Measurements from ENCODE around the gene DHX35.
"Not testable (repeated sequence)": the region's sequence is repeated elsewhere in the genome, so short reads cannot be mapped to it uniquely, and the experiment has no call there.

The DHX35 gene

GRCh38 chr20:38957235-38957876, 4.8 kb upstream of the DHX35 start:
- Histone ChIP-seq H3K36me3 (ENCODE audit: control insufficient read depth, insufficient read depth, low read length) (peaks cover 18% of the 10 kb centered on the region), H3K4me3 (ENCODE audit: insufficient read depth, low read depth, low read length) (no peak overlapping the region)
- 92 to 94% methylated on average over 5 of the region's 5 CpGs for WGBS, 2 experiments

DNA sequence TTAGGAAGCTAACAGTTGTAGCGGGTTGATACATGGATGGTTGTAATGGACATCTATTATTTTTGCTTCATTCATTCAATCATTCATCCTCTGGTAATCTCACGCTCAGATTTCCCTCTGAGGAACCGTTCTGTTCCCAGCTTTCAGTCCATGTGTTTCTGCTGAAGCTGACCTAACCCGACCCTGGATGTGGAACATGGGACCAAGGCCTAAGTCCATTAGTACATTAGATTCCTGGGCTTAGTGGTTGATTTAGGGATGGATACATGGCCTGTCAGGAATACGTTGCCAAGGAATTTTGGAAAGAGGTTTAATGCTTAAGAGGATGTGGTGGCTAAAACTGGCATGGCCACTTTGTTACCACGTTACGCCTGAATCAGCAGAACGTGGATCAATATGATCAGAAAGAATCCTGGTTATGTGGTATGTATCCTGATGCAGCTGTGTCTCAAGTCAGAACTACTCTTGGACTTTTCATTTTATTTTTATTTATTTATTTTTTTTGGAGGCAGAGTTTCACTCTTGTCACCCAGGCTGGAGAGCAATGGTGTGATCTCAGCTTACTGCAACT, 4.1 kb upstream of the DHX35 start:
- WGBS, 2 experiments: 95 to 97% methylated on average over 8 of the region's 8 CpGs
- H3K4me3 ChIP-seq (ENCODE audit: insufficient read depth, low read depth, low read length): no peak overlapping the region
- no peaks in the 10 kb centered on the region for H3K9me3 ChIP-seq (ENCODE audit: control insufficient read depth, low read length)
- H3K27me3 ChIP-seq (ENCODE audit: control insufficient read depth, insufficient read depth, low read length, poor library complexity, severe bottlenecking): no peaks in the 10 kb centered on the region
- no peak overlapping the region for H3K27ac ChIP-seq (ENCODE audit: insufficient read depth, low read depth, low read length, poor library complexity, severe bottlenecking)
- H3K36me3 ChIP-seq (ENCODE audit: control insufficient read depth, insufficient read depth, low read length): peaks cover 12% of the 10 kb centered on the region
- H3K4me1 ChIP-seq (ENCODE audit: control insufficient read depth, insufficient read depth, low read length): peaks cover 7% of the 10 kb centered on the region

More at GRCh38 chr20:38957235-38957876, 4.8 kb upstream of the DHX35 start:
- no peaks in the 10 kb centered on the region for H3K9me3 ChIP-seq (ENCODE audit: control insufficient read depth, low read length)
- no peaks in the 10 kb centered on the region for H3K27me3 ChIP-seq (ENCODE audit: control insufficient read depth, insufficient read depth, low read length, poor library complexity, severe bottlenecking)
- no peak overlapping the region for H3K27ac ChIP-seq (ENCODE audit: insufficient read depth, low read depth, low read length, poor library complexity, severe bottlenecking)
- H3K4me1 ChIP-seq (ENCODE audit: control insufficient read depth, insufficient read depth, low read length): peaks cover 7% of the 10 kb centered on the region

GRCh38 chr20:38960187-38960687, 1.9 kb upstream of the DHX35 start:
- H3K9me3 ChIP-seq (ENCODE audit: control insufficient read depth, low read length); H3K36me3 ChIP-seq (ENCODE audit: control insufficient read depth, insufficient read depth, low read length); H3K27me3 ChIP-seq (ENCODE audit: control insufficient read depth, insufficient read depth, low read length, poor library complexity, severe bottlenecking); H3K27ac ChIP-seq (ENCODE audit: insufficient read depth, low read depth, low read length, poor library complexity, severe bottlenecking); H3K4me1 ChIP-seq (ENCODE audit: control insufficient read depth, insufficient read depth, low read length); H3K4me3 ChIP-seq (ENCODE audit: insufficient read depth, low read depth, low read length): not testable (repeated sequence)
- WGBS, 2 experiments: 94 to 96% methylated on average over 8 of the region's 9 CpGs

DNA sequence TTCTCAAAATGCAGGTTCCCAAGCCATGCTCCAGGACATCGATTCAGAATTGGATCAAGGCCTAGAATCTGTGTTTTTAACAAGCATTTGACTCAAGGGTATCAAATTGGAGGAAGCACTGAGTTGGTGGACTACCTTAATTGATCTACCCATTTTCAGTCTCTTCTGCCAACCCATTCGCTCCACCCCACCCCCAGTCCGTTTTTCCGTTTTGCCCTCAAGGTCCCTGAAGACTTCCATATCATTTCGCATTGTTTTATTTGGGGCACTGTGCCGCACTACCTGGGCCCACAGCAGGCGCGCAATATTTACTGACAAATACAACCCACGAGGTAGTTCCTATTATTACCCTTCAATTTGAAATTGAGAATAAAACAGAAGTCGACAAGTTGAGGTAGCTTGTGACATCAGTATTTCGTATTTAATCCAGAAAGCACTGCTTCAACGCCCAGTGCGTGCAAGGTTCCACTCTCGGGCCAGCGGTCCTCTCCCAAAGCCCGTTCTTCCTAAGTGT, 557 bp upstream of the DHX35 start:
- no peaks in the 10 kb centered on the region for H3K27me3 ChIP-seq (ENCODE audit: control insufficient read depth, insufficient read depth, low read length, poor library complexity, severe bottlenecking)
- peak overlapping the region; percentile 38 for H3K27ac ChIP-seq (ENCODE audit: insufficient read depth, low read depth, low read length, poor library complexity, severe bottlenecking)
- no peaks in the 10 kb centered on the region for H3K36me3 ChIP-seq (ENCODE audit: control insufficient read depth, insufficient read depth, low read length)
- WGBS, 2 experiments: 19 to 21% methylated on average over 16 of the region's 16 CpGs
- peaks cover 13% of the 10 kb centered on the region for H3K4me1 ChIP-seq (ENCODE audit: control insufficient read depth, insufficient read depth, low read length)
- no peaks in the 10 kb centered on the region for H3K9me3 ChIP-seq (ENCODE audit: control insufficient read depth, low read length)
- H3K4me3 ChIP-seq (ENCODE audit: insufficient read depth, low read depth, low read length): peak overlapping the region; percentile 96

- H3K27me3 ChIP-seq (ENCODE audit: control insufficient read depth, insufficient read depth, low read length, poor library complexity, severe bottlenecking): no peaks in the 10 kb centered on the region
- no peaks in the 10 kb centered on the region for H3K36me3 ChIP-seq (ENCODE audit: control insufficient read depth, insufficient read depth, low read length)
- peaks cover 13% of the 10 kb centered on the region for H3K4me1 ChIP-seq (ENCODE audit: control insufficient read depth, insufficient read depth, low read length)
- peak overlapping the region; percentile 96 for H3K4me3 ChIP-seq (ENCODE audit: insufficient read depth, low read depth, low read length)
- H3K9me3 ChIP-seq (ENCODE audit: control insufficient read depth, low read length): no peaks in the 10 kb centered on the region
- no peak overlapping the region for H3K27ac ChIP-seq (ENCODE audit: insufficient read depth, low read depth, low read length, poor library complexity, severe bottlenecking)
- 16 to 21% methylated on average over 5 of the region's 5 CpGs for WGBS, 2 experiments
Observed at GRCh38 chr20:38962928-38963401, 821 bp downstream of the DHX35 start.

GRCh38 chr20:38963745-38964144, 1.6 kb downstream of the DHX35 start:
- no peaks in the 10 kb centered on the region for H3K27me3 ChIP-seq (ENCODE audit: control insufficient read depth, insufficient read depth, low read length, poor library complexity, severe bottlenecking)
- H3K27ac ChIP-seq (ENCODE audit: insufficient read depth, low read depth, low read length, poor library complexity, severe bottlenecking): no peak overlapping the region
- H3K36me3 ChIP-seq (ENCODE audit: control insufficient read depth, insufficient read depth, low read length): no peaks in the 10 kb centered on the region
- no peak overlapping the region for H3K4me3 ChIP-seq (ENCODE audit: insufficient read depth, low read depth, low read length)
- H3K4me1 ChIP-seq (ENCODE audit: control insufficient read depth, insufficient read depth, low read length): peaks cover 13% of the 10 kb centered on the region
- no peaks in the 10 kb centered on the region for H3K9me3 ChIP-seq (ENCODE audit: control insufficient read depth, low read length)

DNA sequence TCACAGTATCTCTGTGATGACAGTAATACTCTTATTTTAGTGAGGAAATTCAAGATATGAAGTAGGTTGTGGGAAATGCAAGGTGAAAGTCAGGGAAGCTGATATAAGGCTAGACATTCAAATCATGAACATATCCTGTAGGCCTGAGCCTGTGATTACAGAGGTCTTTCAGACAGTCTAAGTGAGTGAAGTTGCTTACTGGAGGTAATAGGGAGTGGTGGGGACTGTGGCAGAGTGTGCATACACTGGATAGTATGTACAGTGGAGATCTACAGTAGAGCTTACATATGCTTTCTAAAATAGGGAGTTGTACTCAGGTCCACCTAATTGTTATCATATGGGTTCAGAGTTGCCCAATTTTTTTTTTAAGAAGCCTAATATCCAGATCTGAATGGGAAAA, 3.1 kb downstream of the DHX35 start:
- no peak overlapping the region for H3K27ac ChIP-seq (ENCODE audit: insufficient read depth, low read depth, low read length, poor library complexity, severe bottlenecking)
- H3K4me1 ChIP-seq (ENCODE audit: control insufficient read depth, insufficient read depth, low read length): peaks cover 13% of the 10 kb centered on the region
- no peaks in the 10 kb centered on the region for H3K27me3 ChIP-seq (ENCODE audit: control insufficient read depth, insufficient read depth, low read length, poor library complexity, severe bottlenecking)
- H3K9me3 ChIP-seq (ENCODE audit: control insufficient read depth, low read length): no peaks in the 10 kb centered on the region
- H3K4me3 ChIP-seq (ENCODE audit: insufficient read depth, low read depth, low read length): no peak overlapping the region
- peaks cover 7% of the 10 kb centered on the region for H3K36me3 ChIP-seq (ENCODE audit: control insufficient read depth, insufficient read depth, low read length)

- WGBS, 2 experiments: 96% methylated on average over 6 of the region's 6 CpGs
- Histone ChIP-seq H3K27ac (ENCODE audit: insufficient read depth, low read depth, low read length, poor library complexity, severe bottlenecking) (no peak overlapping the region), H3K36me3 (ENCODE audit: control insufficient read depth, insufficient read depth, low read length) (peaks cover 16% of the 10 kb centered on the region), H3K4me1 (ENCODE audit: control insufficient read depth, insufficient read depth, low read length) (peaks cover 6% of the 10 kb centered on the region), H3K27me3 (ENCODE audit: control insufficient read depth, insufficient read depth, low read length, poor library complexity, severe bottlenecking) (no peaks in the 10 kb centered on the region), H3K4me3 (ENCODE audit: insufficient read depth, low read depth, low read length) (no peak overlapping the region), H3K9me3 (ENCODE audit: control insufficient read depth, low read length) (no peaks in the 10 kb centered on the region)
Observed at GRCh38 chr20:38968090-38968489, 5.9 kb downstream of the DHX35 start.

DNA sequence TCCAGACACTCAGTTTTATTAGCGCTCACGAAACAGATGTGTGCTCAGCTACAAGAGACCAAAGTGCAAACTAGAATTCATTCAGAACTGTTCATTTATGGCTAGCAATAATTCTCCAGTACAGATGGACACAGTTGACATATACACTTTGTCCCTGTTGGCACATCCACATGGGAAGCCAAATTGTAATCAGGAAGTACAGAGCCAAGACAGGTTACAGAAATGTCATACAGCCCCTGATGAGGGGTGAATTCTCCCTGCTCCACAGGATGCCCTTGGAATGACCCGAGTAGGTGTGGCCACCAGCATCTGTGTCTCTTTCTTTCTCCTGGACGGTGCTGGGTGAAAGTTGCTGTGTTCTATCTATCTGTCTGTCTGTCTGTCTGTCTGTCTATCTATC, 7.6 kb downstream of the DHX35 start:
- peaks cover 16% of the 10 kb centered on the region for H3K36me3 ChIP-seq (ENCODE audit: control insufficient read depth, insufficient read depth, low read length)
- H3K27me3 ChIP-seq (ENCODE audit: control insufficient read depth, insufficient read depth, low read length, poor library complexity, severe bottlenecking): no peaks in the 10 kb centered on the region
- peaks cover 6% of the 10 kb centered on the region for H3K4me1 ChIP-seq (ENCODE audit: control insufficient read depth, insufficient read depth, low read length)
- H3K4me3 ChIP-seq (ENCODE audit: insufficient read depth, low read depth, low read length): no peak overlapping the region
- WGBS, 2 experiments: 92 to 95% methylated on average over 4 of the region's 4 CpGs
- no peaks in the 10 kb centered on the region for H3K9me3 ChIP-seq (ENCODE audit: control insufficient read depth, low read length)
- H3K27ac ChIP-seq (ENCODE audit: insufficient read depth, low read depth, low read length, poor library complexity, severe bottlenecking): no peak overlapping the region

GRCh38 chr20:38970302-38970701, 8.2 kb downstream of the DHX35 start:
- Histone ChIP-seq H3K9me3 (ENCODE audit: control insufficient read depth, low read length) (no peaks in the 10 kb centered on the region), H3K27me3 (ENCODE audit: control insufficient read depth, insufficient read depth, low read length, poor library complexity, severe bottlenecking) (no peaks in the 10 kb centered on the region), H3K4me1 (ENCODE audit: control insufficient read depth, insufficient read depth, low read length) (peaks cover 6% of the 10 kb centered on the region), H3K36me3 (ENCODE audit: control insufficient read depth, insufficient read depth, low read length) (peaks cover 16% of the 10 kb centered on the region), H3K27ac (ENCODE audit: insufficient read depth, low read depth, low read length, poor library complexity, severe bottlenecking) (no peak overlapping the region), H3K4me3 (ENCODE audit: insufficient read depth, low read depth, low read length) (no peak overlapping the region)
- 94 to 100% methylated on average over 1 of the region's 1 CpG for WGBS, 2 experiments
